Right lobe of liver (tissue), 4 donors: ENCODE data around the gene GRIK2.

ENCODE experiments used
- CTCF ChIP-seq, 4 donors: fragments of 200-600 bp in 3 of 4; fragments of 450-650 bp in 1 of 4; IDR thresholded peaks; one replicate each; pipeline versions ENCODE4 v1.5.1 to v1.8.0; 2016 to 2022; ENCODE audit warnings: antibody characterized with exemption in 4 of 4, mild to moderate bottlenecking in 2 of 4
- POLR2A ChIP-seq: fragments of 450-650 bp; IDR thresholded peaks from one replicate; pipeline ENCODE4 v1.6.1; 2017; ENCODE audit warnings: antibody characterized with exemption, mild to moderate bottlenecking
- donor health status: DM: no; HTN: no; CAD: no.
- donor health status: DM: no; HTN: no; CAD: no.
- donor health status: DM: no; HTN: yes; CAD: no.

DNA sequence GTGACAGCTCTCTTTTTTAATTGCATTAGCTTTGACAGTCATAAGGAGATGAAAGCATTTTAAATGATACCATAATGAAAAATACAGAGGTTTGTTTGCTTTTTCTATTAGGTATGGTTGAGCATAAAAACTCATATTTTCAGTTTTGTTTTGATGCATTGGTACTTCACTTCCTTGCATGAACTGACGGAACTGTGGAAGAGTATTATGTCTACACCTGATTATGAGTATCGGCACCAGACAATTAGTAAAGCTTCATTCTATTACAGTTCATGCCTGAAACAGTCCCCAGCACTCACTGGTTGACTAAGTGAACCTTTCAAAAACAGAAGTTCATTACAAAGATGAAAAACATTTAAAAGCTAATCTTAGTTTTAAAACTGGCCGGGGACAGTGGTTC, 593.0 kb downstream of the GRIK2 start:
- TF ChIP-seq POLR2A (no peak), CTCF (IDR thresholded peaks at IDR 0.05) (no peak)
